Kasumi-1 (cell line): Measurements from ENCODE around the gene PBOV1.

Experiments used
- DNase-seq, 2 experiments: peaks; one replicate each; lab custom pipeline; 2025; lab: John Stamatoyannopoulos, UW

The PBOV1 gene

GRCh38 chr6:138218449-138218848 is at the start of gene PBOV1:
Gene PBOV1, minus strand, starts transcription at chr6:138218491. Its CDS starts 96 bp downstream, at chr6:138218395.
- DNase-seq = no peak

- DNase-seq = no peak
Measured at GRCh38 chr6:138266095-138266494, 47.8 kb upstream of the PBOV1 start.

GRCh38 chr6:138264372-138264880 is 46.1 kb upstream of the PBOV1 start:
- DNase-seq = no peak

- no peak for DNase-seq
Measured at GRCh38 chr6:138263963-138264362, 45.7 kb upstream of the PBOV1 start.

- DNase-seq = no peak
Measured at GRCh38 chr6:138261116-138261780, 43.0 kb upstream of the PBOV1 start.

- no peak for DNase-seq
Measured at GRCh38 chr6:138258991-138259390, 40.7 kb upstream of the PBOV1 start.

- DNase-seq = no peak
Measured at GRCh38 chr6:138258197-138258596, 39.9 kb upstream of the PBOV1 start.

GRCh38 chr6:138257638-138258040 is 39.3 kb upstream of the PBOV1 start:
- DNase-seq = no peak

- no peak for DNase-seq
Measured at GRCh38 chr6:138255443-138255842, 37.2 kb upstream of the PBOV1 start.

GRCh38 chr6:138253731-138254130 is 35.4 kb upstream of the PBOV1 start:
- no peak for DNase-seq

GRCh38 chr6:138250513-138251247 is 32.4 kb upstream of the PBOV1 start:
- no peak for DNase-seq

- DNase-seq = no peak
Measured at GRCh38 chr6:138250053-138250452, 31.8 kb upstream of the PBOV1 start.

- DNase-seq = no peak
Measured at GRCh38 chr6:138248878-138249277, 30.6 kb upstream of the PBOV1 start.

GRCh38 chr6:138248011-138248410 is 29.7 kb upstream of the PBOV1 start:
- DNase-seq = no peak

GRCh38 chr6:138246650-138247440 is 28.6 kb upstream of the PBOV1 start:
- no peak for DNase-seq

- no peak for DNase-seq
Measured at GRCh38 chr6:138245751-138246150, 27.5 kb upstream of the PBOV1 start.

- no peak for DNase-seq
Measured at GRCh38 chr6:138242987-138243592, 24.8 kb upstream of the PBOV1 start.

GRCh38 chr6:138241934-138242333 is 23.6 kb upstream of the PBOV1 start:
- DNase-seq = no peak

- no peak for DNase-seq
Measured at GRCh38 chr6:138241381-138241780, 23.1 kb upstream of the PBOV1 start.

- DNase-seq = no peak
Measured at GRCh38 chr6:138240476-138241245, 22.4 kb upstream of the PBOV1 start.

- DNase-seq = no peak
Measured at GRCh38 chr6:138239774-138240173, 21.5 kb upstream of the PBOV1 start.
